ENCODE measurements around the gene NPHP1. TPM values are rescaled to one million over a fixed set of nuclear protein-coding genes. Genes with fewer than 3 reads are reported as not detected.

NPHP1 gene
- 6.1 to 8.2 TPM (median 6.5 TPM) in 5 replicates for total RNA-seq (2022; extraction: Qiagen RNA extraction)

DNA sequence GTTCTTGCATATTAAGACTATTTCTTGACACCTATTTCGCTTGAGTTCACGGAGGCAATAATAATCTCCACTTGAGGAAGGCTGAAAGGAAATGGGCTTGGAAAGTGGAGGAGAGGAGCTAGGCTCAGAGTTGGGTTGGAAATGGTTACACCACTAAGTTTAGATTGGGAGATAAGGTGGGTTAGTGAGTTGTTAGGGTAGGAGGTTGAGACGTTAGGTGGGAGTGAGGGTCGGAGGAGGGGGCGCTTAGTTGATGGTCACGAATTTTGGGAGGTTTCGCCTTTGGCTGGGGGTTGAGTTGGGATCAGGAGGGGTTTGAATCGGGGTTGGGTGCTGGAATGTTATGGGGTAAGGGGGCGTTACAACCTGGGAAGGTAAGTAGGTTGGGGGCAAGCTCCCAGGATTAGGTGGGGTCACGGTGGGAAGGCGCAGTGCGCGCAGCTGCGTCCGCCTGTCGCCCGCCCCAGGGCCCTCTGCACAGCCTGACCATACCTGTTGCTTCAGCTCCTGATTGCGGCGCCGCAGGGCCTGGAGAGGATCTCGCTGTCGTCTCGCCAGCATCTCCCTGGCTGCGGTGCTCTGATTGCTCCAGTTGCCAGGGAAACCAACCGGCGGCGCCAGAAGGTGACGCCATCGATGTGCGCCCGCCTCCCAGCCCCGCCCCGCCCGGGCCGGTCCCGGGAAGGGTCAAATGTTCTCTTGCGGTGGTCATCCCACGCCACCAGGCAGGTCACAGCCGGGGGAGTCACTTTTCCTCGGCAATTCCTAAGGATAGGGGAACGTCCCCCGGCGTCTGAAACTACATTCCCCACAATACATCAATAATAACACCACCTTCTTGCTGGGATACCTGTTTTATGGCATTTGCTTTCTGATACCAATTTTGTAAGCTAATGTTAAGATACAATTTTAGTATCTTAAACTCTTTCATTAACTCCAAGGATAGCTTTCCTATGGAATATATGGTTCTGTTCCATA lies at the start of gene NPHP1:
Gene NPHP1 (minus strand): TSS at position 606 of the 978 bp plus-strand sequence. CDS start 45 bp downstream, at position 561.

GRCh38 chr2:110211938-110212858 lies 7.4 kb upstream of the NPHP1 start, which contains the start of gene MTLN:
Gene MTLN, minus strand, starts transcription at chr2:110212547. Its CDS starts 22 bp downstream, at chr2:110212525.

DNA sequence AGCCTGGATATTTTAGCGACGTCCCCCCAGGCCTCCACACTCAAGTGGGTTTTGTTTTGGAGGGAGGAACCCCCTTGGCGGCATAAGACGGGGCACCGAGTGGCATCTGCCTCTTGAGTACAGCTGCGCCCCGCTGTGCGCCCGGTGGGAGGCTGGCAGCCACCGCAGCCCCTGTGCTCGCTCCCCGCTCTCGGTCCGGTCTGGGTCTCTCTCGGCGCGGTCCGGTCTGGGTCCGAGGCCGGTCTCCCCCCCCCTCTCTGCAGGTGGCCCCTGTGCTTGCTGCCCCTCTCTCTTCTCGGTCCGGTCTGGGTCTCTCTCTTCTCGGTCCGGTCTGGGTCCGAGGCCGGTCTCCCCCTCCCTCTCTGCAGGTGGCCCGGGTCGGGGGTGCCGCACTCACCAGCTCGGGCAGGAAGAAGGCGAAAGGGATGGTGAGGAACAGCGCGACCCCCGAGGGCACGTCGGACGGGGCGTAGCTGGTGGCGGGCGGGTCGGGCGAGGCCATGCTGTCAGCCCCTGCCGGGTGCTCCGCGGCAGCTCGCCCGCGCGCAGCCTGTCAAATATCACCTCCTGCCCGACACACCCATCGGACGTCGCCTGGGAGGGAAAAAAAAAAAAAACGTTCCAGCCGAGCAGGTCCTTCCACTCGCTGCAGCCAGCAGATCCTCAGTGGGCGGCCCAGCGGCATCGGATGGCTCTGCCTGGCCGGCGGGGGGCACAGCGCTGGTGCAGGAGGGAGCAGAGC lies 89.4 kb downstream of the NPHP1 start, which contains the start of gene MALL:
Gene MALL (minus strand): TSS at position 532 of the 742 bp plus-strand sequence. CDS start 30 bp downstream, at position 502.

Other genes starting within 250 kb of the NPHP1 start
- 154 to 172 TPM (median 164 TPM) in 5 replicates for gene MALL, start 89.2 kb downstream of the NPHP1 start, total RNA-seq (2022; extraction: Qiagen RNA extraction)
- 111 to 132 TPM (median 118 TPM) in 5 replicates for gene MTLN, start 7.5 kb upstream of the NPHP1 start, total RNA-seq (2022; extraction: Qiagen RNA extraction)

Data from A549 treated with dexamethasone at 1 μM for 4 hours (cell line).